ENCODE results near the gene GBE1. TPM values are rescaled to one million over a fixed set of nuclear protein-coding genes. Genes with fewer than 3 reads are reported as not detected.

The GBE1 gene
- total and polyA plus RNA-seq, 11 donors, result 32.3 to 204 (median 95.9) TPM

GRCh38 chr3:81718311-81718710 lies 43.1 kb downstream of the GBE1 start:
- no peak overlapping the region for H3K27ac ChIP-seq
- intact Hi-C loops (cut with DNase I), result no loop called here
- DNase-seq (no peak), ATAC-seq (no peak)
- H3K4me3 ChIP-seq, result no peak overlapping the region
- WGBS, 4 donors, result 88 to 99% (median 96%) methylated on average over 1 of the region's 1 CpG
- H3K4me1 ChIP-seq, result peaks cover 0 to 27% (median 5%) of the 10 kb centered on the region in 12 donors
- H3K36me3 ChIP-seq, result peaks cover 0 to 7% (median 0%) of the 10 kb centered on the region in 9 donors
- TF ChIP-seq POLR2A (IDR thresholded peaks at IDR 0.05) (no peak), CTCF (IDR thresholded peaks at IDR 0.05) (no peak)
- no peaks in the 10 kb centered on the region for H3K27me3 ChIP-seq
- peaks cover 0 to 9% (median 0%) of the 10 kb centered on the region in 12 donors for H3K9me3 ChIP-seq

GRCh38 chr3:81716870-81717509 lies 44.5 kb downstream of the GBE1 start:
- Histone ChIP-seq H3K4me3 (no peak overlapping the region), H3K4me1 (peaks cover 0 to 19% (median 6%) of the 10 kb centered on the region in 12 donors), H3K27me3 (no peaks in the 10 kb centered on the region), H3K36me3 (peaks cover 0 to 7% (median 0%) of the 10 kb centered on the region in 9 donors), H3K27ac (peak overlapping the region; percentile 6 to 86 (median 66)), H3K9me3 (peaks cover 0 to 9% (median 0%) of the 10 kb centered on the region in 12 donors)
- intact Hi-C loops (cut with DNase I), result no loop called here
- ATAC-seq, result peak; percentile 97 to 99 (median 98)
- TF ChIP-seq POLR2A (IDR thresholded peaks at IDR 0.05), result no peak
- no peak for TF ChIP-seq CTCF (IDR thresholded peaks at IDR 0.05)
- peak in 4 of 5 donors; percentile 42 to 69 (median 61) for DNase-seq
- WGBS, 4 donors, result 50 to 64% (median 52%) methylated on average over 3 of the region's 3 CpGs

GRCh38 chr3:81713031-81713430 lies 48.4 kb downstream of the GBE1 start:
- intact Hi-C loops (cut with DNase I), result loop anchor here in 1 of 10 donors (5.0 kb wide), 1 partner anchor 44 kb away; no protein-coding TSS in a partner anchor
- Histone ChIP-seq H3K27ac (no peak overlapping the region), H3K9me3 (peaks cover 0 to 9% (median 0%) of the 10 kb centered on the region in 12 donors), H3K4me3 (no peak overlapping the region), H3K27me3 (no peaks in the 10 kb centered on the region), H3K4me1 (peaks cover 0 to 27% (median 12%) of the 10 kb centered on the region in 12 donors), H3K36me3 (peaks cover 0 to 7% (median 0%) of the 10 kb centered on the region in 9 donors)
- no peak for ATAC-seq
- 65 to 77% (median 67%) methylated on average over 4 of the region's 4 CpGs for WGBS, 4 donors
- TF ChIP-seq CTCF (IDR thresholded peaks at IDR 0.05) (no peak), POLR2A (IDR thresholded peaks at IDR 0.05) (no peak)
- DNase-seq, result no peak

GRCh38 chr3:81709606-81710005 lies 51.8 kb downstream of the GBE1 start:
- peaks cover 0 to 8% (median 0%) of the 10 kb centered on the region in 9 donors for H3K36me3 ChIP-seq
- ATAC-seq (peak in 3 of 4 donors; percentile 58 to 72 (median 69)), DNase-seq (no peak)
- peaks cover 0 to 35% (median 18%) of the 10 kb centered on the region in 12 donors for H3K4me1 ChIP-seq
- intact Hi-C loops (cut with DNase I), result loop anchor here in 2 of 10 donors (5.0 kb wide), 2 partner anchors 33 to 48 kb away; no protein-coding TSS in a partner anchor
- H3K4me3 ChIP-seq, result no peak overlapping the region
- H3K27me3 ChIP-seq, result no peaks in the 10 kb centered on the region
- 49 to 65% (median 54%) methylated on average over 2 of the region's 2 CpGs for WGBS, 4 donors
- peak overlapping the region in 7 of 12 donors; percentile 8 to 47 (median 21) for H3K27ac ChIP-seq
- no peak for TF ChIP-seq CTCF (IDR thresholded peaks at IDR 0.05)
- no peak for TF ChIP-seq POLR2A (IDR thresholded peaks at IDR 0.05)
- peaks cover 0 to 4% (median 0%) of the 10 kb centered on the region in 12 donors for H3K9me3 ChIP-seq
